Measurements from ENCODE around the gene CAGE1. TPM values are rescaled to one million over a fixed set of nuclear protein-coding genes. Genes with fewer than 3 reads are reported as not detected.

The CAGE1 gene
- total and polyA plus RNA-seq, 4 donors, result not detected

DNA sequence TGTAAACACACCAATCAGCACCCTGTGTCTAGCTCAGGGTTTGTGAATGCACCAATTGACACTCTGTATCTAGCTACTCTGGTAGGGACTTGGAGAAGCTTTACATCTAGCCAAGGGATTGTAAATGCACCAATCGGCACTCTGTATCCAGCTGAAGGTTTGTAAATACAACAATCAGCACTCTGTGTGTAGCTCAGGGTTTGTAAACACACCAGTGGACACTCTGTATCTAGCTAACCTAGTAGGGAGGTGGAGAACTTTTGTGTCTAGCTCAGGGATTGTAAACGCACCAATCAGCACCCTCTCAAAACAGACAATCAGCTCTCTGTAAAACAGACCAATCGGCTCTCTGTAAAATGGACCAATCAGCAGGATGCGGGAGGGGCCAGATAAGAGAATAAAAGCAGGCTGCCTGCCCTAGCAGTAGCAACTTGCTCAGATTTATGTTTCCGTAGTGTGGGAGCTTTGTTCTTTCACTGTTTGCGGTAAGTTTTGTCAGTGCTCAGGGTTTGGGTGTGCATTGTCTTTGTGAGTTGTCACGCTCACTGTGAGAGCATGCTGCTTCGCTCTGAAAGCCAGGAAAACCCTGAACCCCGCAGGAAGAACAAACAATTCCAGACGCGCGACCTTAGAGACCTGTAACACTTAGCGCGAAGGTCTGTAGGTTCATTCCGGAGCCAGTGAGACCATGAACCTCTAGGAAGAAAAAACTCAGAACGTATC lies 37.1 kb upstream of the CAGE1 start:
- H3K27ac ChIP-seq (ENCODE audit: low read depth in 1 of 2, low read length in 2 of 2), result no peak overlapping the region
- no peaks in the 10 kb centered on the region for H3K4me1 ChIP-seq (ENCODE audit: control insufficient read depth in 1 of 2, insufficient read depth in 2 of 2, low read length in 2 of 2)
- no peaks in the 10 kb centered on the region for H3K27me3 ChIP-seq (ENCODE audit: control insufficient read depth in 1 of 2, insufficient read depth in 2 of 2, low read length in 1 of 2)
- WGBS, 2 donors, result 68 to 71% methylated on average over 16 of the region's 16 CpGs
- H3K4me3 ChIP-seq (ENCODE audit: low read length in 2 of 2), result no peak overlapping the region
- intact Hi-C loops (cut with DNase I), result no loop called here
- no peaks in the 10 kb centered on the region for H3K9me3 ChIP-seq (ENCODE audit: control insufficient read depth, low read length)
- H3K36me3 ChIP-seq (ENCODE audit: control insufficient read depth in 1 of 2, insufficient read depth in 2 of 2, low read length in 1 of 2), result no peaks in the 10 kb centered on the region
- DNase-seq, result no peak
- ATAC-seq (ENCODE audit: low FRiP score), result no peak

DNA sequence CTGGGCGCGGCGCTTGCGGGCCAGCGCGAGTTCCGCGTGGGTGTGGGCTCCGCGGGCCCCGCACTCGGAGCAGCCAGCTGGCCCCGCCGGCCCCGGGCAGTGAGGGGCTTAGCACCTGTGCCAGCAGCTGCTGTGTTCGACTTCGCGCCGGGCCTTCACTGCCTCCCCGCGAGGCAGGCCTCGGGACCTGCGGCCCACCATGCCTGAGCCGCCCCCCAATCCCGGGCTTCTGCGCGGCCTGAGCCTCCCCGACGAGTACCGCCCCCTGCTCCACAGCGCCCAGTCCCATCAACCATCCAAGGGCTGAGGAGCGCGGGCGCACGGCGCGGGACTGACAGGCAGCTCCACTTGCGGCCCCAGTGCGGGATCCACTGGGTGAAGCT lies 36.3 kb upstream of the CAGE1 start:
- Histone ChIP-seq H3K9me3 (ENCODE audit: control insufficient read depth, low read length) (no peaks in the 10 kb centered on the region), H3K36me3 (ENCODE audit: control insufficient read depth in 1 of 2, insufficient read depth in 2 of 2, low read length in 1 of 2) (no peaks in the 10 kb centered on the region), H3K4me3 (ENCODE audit: low read length in 2 of 2) (no peak overlapping the region), H3K4me1 (ENCODE audit: control insufficient read depth in 1 of 2, insufficient read depth in 2 of 2, low read length in 2 of 2) (no peaks in the 10 kb centered on the region), H3K27ac (ENCODE audit: low read depth in 1 of 2, low read length in 2 of 2) (no peak overlapping the region), H3K27me3 (ENCODE audit: control insufficient read depth in 1 of 2, insufficient read depth in 2 of 2, low read length in 1 of 2) (no peaks in the 10 kb centered on the region)
- intact Hi-C loops (cut with DNase I), result no loop called here
- WGBS, 2 donors, result 97% methylated on average over 39 of the region's 39 CpGs
- no peak for ATAC-seq (ENCODE audit: low FRiP score)
- no peak for DNase-seq

DNA sequence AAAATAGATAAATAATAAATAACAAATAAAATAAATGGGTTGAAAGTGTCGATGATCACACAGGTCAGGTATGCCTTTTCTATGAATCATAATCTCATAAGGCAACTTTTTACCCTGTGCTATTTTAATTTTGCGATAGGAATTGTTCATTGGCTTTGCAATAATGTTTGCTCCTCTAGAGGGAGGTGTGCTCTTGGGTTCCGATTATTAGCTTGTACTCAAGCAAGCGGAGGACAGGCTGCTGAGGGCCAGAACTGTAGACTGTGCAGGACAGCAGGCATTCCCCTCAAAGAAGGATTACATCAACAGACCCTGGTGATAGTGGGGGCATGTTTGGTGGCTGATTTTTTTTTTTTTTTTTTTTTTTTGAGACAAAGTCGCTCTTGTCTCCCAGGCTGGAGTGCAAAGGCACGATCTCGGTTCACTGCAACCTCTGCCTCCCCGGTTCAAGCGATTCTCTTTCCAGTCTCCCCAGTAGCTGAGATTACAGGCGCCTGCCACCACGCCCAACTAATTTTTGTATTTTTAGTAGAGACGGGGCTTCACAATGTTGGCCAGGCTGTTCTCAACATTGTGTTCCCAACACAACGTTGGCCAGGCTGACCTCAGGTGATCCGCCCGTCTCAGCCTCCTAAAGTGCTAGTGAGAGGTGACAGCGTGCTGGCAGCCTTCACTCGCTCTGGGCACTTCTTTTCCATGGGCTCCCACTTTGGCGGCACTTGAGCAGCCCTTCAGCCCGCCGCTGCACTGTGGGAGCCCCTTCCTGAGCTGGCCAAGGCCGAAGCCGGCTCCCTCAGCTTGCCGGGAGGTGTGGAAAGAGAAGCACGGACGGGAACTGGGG lies 35.6 kb upstream of the CAGE1 start:
- H3K4me1 ChIP-seq (ENCODE audit: control insufficient read depth in 1 of 2, insufficient read depth in 2 of 2, low read length in 2 of 2), result no peaks in the 10 kb centered on the region
- DNase-seq (no peak), ATAC-seq (ENCODE audit: low FRiP score) (no peak)
- 81% methylated on average over 25 of the region's 25 CpGs for WGBS, 2 donors
- H3K9me3 ChIP-seq (ENCODE audit: control insufficient read depth, low read length), result no peaks in the 10 kb centered on the region
- no peak overlapping the region for H3K4me3 ChIP-seq (ENCODE audit: low read length in 2 of 2)
- H3K27ac ChIP-seq (ENCODE audit: low read depth in 1 of 2, low read length in 2 of 2), result no peak overlapping the region
- intact Hi-C loops (cut with DNase I), result no loop called here
- H3K36me3 ChIP-seq (ENCODE audit: control insufficient read depth in 1 of 2, insufficient read depth in 2 of 2, low read length in 1 of 2), result no peaks in the 10 kb centered on the region
- H3K27me3 ChIP-seq (ENCODE audit: control insufficient read depth in 1 of 2, insufficient read depth in 2 of 2, low read length in 1 of 2), result no peaks in the 10 kb centered on the region

DNA sequence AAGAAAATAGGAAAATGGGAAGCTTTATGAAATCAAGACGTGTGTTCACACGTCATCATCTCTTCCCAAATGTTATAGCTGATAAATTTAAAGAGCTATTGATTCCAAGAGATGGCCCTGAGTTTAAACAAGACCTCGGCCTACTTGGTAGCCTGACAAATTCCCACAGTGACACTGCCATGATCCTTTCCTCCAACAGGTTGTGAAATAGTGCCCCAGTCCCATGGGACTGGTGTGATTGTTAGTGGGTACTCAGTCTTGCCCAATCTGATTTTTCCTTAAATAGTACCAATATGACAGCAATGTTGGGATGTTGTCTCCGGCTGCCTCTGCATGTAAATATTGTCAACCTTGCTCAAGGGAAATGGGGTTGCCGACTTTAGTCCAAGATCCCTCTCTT lies 34.5 kb upstream of the CAGE1 start:
- no peaks in the 10 kb centered on the region for H3K9me3 ChIP-seq (ENCODE audit: control insufficient read depth, low read length)
- H3K4me1 ChIP-seq (ENCODE audit: control insufficient read depth in 1 of 2, insufficient read depth in 2 of 2, low read length in 2 of 2), result no peaks in the 10 kb centered on the region
- H3K4me3 ChIP-seq (ENCODE audit: low read length in 2 of 2), result no peak overlapping the region
- H3K36me3 ChIP-seq (ENCODE audit: control insufficient read depth in 1 of 2, insufficient read depth in 2 of 2, low read length in 1 of 2), result peaks cover 0 to 2% of the 10 kb centered on the region in 2 donors
- ATAC-seq (ENCODE audit: low FRiP score), result no peak
- WGBS, 2 donors, result 84 to 87% methylated on average over 5 of the region's 5 CpGs
- no peak for DNase-seq
- intact Hi-C loops (cut with DNase I), result no loop called here
- no peak overlapping the region for H3K27ac ChIP-seq (ENCODE audit: low read depth in 1 of 2, low read length in 2 of 2)
- no peaks in the 10 kb centered on the region for H3K27me3 ChIP-seq (ENCODE audit: control insufficient read depth in 1 of 2, insufficient read depth in 2 of 2, low read length in 1 of 2)

DNA sequence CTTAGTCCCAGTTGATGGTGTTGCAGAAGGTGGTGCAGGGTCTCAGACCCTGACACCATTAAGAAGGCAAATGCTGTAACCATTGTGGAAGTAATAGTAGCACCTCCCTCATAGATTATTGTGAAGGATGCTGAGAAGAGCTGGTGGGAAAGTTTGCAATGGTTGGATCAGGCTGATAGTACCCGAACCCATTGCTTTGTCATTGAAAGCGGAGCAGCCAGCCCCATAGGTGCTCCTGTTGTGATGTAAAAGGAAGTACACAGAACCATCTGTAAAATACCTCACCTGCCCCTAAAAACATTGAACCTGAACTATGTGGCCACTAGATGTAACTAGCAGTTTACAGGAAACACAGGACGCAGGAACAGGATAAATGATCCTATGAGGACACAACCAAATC lies 31.5 kb upstream of the CAGE1 start:
- H3K4me3 ChIP-seq (ENCODE audit: low read length in 2 of 2), result no peak overlapping the region
- H3K27me3 ChIP-seq (ENCODE audit: control insufficient read depth in 1 of 2, insufficient read depth in 2 of 2, low read length in 1 of 2), result no peaks in the 10 kb centered on the region
- ATAC-seq (ENCODE audit: low FRiP score), result no peak
- 93 to 94% methylated on average over 3 of the region's 3 CpGs for WGBS, 2 donors
- H3K27ac ChIP-seq (ENCODE audit: low read depth in 1 of 2, low read length in 2 of 2), result no peak overlapping the region
- no peaks in the 10 kb centered on the region for H3K4me1 ChIP-seq (ENCODE audit: control insufficient read depth in 1 of 2, insufficient read depth in 2 of 2, low read length in 2 of 2)
- no peaks in the 10 kb centered on the region for H3K9me3 ChIP-seq (ENCODE audit: control insufficient read depth, low read length)
- intact Hi-C loops (cut with DNase I), result no loop called here
- DNase-seq, result no peak
- peaks cover 3 to 5% of the 10 kb centered on the region in 2 donors for H3K36me3 ChIP-seq (ENCODE audit: control insufficient read depth in 1 of 2, insufficient read depth in 2 of 2, low read length in 1 of 2)

DNA sequence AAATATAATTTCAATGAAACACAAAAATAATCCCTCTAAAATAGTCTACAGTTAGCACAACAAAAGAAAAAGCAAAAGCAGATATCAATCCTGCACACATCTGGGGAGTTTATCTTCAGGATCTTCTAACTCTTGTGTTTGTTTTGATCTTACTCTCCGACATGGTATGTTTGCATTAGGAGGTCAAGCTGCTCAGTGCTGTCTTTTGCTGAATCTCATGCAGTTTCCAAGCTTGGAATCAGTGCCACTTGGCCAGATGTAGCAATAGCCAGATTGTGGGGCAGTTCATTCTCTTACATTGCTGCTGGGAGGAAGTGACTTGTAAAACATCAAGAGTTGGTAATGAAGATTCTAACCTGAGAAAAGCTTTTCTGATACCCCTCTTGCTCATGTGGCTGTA lies 29.5 kb upstream of the CAGE1 start:
- no peaks in the 10 kb centered on the region for H3K27me3 ChIP-seq (ENCODE audit: control insufficient read depth in 1 of 2, insufficient read depth in 2 of 2, low read length in 1 of 2)
- DNase-seq (no peak), ATAC-seq (ENCODE audit: low FRiP score) (no peak)
- peaks cover 7 to 9% of the 10 kb centered on the region in 2 donors for H3K36me3 ChIP-seq (ENCODE audit: control insufficient read depth in 1 of 2, insufficient read depth in 2 of 2, low read length in 1 of 2)
- intact Hi-C loops (cut with DNase I), result loop anchor here in 1 of 2 donors (10.0 kb wide), 1 partner anchor 196 kb away; no protein-coding TSS in a partner anchor
- no peak overlapping the region for H3K4me3 ChIP-seq (ENCODE audit: low read length in 2 of 2)
- 32 to 45% methylated on average over 1 of the region's 1 CpG for WGBS, 2 donors
- no peaks in the 10 kb centered on the region for H3K9me3 ChIP-seq (ENCODE audit: control insufficient read depth, low read length)
- H3K4me1 ChIP-seq (ENCODE audit: control insufficient read depth in 1 of 2, insufficient read depth in 2 of 2, low read length in 2 of 2), result no peaks in the 10 kb centered on the region
- H3K27ac ChIP-seq (ENCODE audit: low read depth in 1 of 2, low read length in 2 of 2), result no peak overlapping the region

DNA sequence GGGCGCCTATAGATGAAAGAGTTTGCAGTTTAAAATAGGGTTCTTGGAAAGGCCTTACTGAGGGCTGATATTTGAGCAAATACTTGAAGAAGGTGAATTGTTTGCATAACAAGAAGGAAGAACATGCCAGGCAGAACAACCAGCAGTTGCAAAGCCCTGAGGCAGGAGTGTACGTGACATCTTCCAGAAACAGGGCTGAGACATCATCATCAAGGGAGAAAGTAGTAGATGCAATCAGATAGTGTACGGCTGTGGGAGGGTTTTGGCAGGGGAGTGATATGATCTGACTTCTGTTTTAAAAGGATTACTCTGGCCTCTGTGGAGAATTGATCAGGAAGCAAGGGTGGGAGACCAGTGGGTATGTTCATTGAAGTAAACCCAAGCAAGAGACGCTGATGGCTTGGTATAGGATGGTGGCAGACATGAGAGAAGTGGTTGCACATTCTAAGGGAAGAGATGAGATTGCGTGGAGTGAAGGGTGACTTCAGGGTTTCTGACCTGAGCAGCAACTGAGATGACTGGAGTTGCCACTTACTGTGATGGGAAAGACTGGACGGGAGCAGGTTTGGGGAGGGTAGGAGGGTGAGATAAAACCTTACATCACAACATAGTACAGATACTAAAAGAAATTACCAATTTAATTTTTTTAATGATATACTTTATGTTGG lies 28.8 kb upstream of the CAGE1 start:
- Histone ChIP-seq H3K9me3 (ENCODE audit: control insufficient read depth, low read length) (no peaks in the 10 kb centered on the region), H3K36me3 (ENCODE audit: control insufficient read depth in 1 of 2, insufficient read depth in 2 of 2, low read length in 1 of 2) (peaks cover 7 to 9% of the 10 kb centered on the region in 2 donors), H3K27ac (ENCODE audit: low read depth in 1 of 2, low read length in 2 of 2) (no peak overlapping the region), H3K4me3 (ENCODE audit: low read length in 2 of 2) (no peak overlapping the region), H3K27me3 (ENCODE audit: control insufficient read depth in 1 of 2, insufficient read depth in 2 of 2, low read length in 1 of 2) (no peaks in the 10 kb centered on the region), H3K4me1 (ENCODE audit: control insufficient read depth in 1 of 2, insufficient read depth in 2 of 2, low read length in 2 of 2) (no peaks in the 10 kb centered on the region)
- ATAC-seq (ENCODE audit: low FRiP score) (no peak), DNase-seq (no peak)
- intact Hi-C loops (cut with DNase I), result loop anchor here in 1 of 2 donors (10.0 kb wide), 1 partner anchor 196 kb away; no protein-coding TSS in a partner anchor
- WGBS, 2 donors, result 78 to 80% methylated on average over 6 of the region's 6 CpGs

DNA sequence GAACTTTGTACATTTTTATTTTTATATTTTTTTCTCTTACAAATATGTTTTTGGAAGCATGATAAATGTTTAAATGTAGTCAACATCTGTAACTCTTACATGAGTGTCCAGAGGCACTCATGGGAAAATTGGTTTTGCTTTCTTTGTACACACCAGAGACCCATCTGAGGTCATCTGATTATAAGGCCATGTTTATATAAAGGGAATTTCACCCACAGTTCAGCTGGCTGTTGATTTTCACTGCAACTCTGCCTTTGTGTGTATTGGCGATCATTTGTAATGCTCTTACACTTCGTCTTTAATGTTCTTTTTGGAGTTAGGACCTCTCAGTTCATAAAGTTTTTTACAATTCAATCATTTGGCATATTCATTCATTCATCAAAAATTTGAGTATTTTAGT lies 28.1 kb upstream of the CAGE1 start:
- no peaks in the 10 kb centered on the region for H3K9me3 ChIP-seq (ENCODE audit: control insufficient read depth, low read length)
- H3K27me3 ChIP-seq (ENCODE audit: control insufficient read depth in 1 of 2, insufficient read depth in 2 of 2, low read length in 1 of 2), result no peaks in the 10 kb centered on the region
- peaks cover 7 to 9% of the 10 kb centered on the region in 2 donors for H3K36me3 ChIP-seq (ENCODE audit: control insufficient read depth in 1 of 2, insufficient read depth in 2 of 2, low read length in 1 of 2)
- no peak overlapping the region for H3K4me3 ChIP-seq (ENCODE audit: low read length in 2 of 2)
- DNase-seq (no peak), ATAC-seq (ENCODE audit: low FRiP score) (no peak)
- no peaks in the 10 kb centered on the region for H3K4me1 ChIP-seq (ENCODE audit: control insufficient read depth in 1 of 2, insufficient read depth in 2 of 2, low read length in 2 of 2)
- intact Hi-C loops (cut with DNase I), result loop anchor here in 1 of 2 donors (10.0 kb wide), 1 partner anchor 197 kb away; no protein-coding TSS in a partner anchor
- 57 to 74% methylated on average over 2 of the region's 2 CpGs for WGBS, 2 donors
- no peak overlapping the region for H3K27ac ChIP-seq (ENCODE audit: low read depth in 1 of 2, low read length in 2 of 2)
